ENCODE data around the gene RABAC1. TPM values are rescaled to one million over a fixed set of nuclear protein-coding genes. Genes with fewer than 3 reads are reported as not detected.

Gene RABAC1
- total RNA-seq, 1 experiment from 2014 or later = 137 TPM

- in situ Hi-C loops (cut with HindIII; ENCODE audit: low pct_unique_long_range_greater_than_20kb, low sequenced_read_pairs) = no loop called here
These were observed 45.3 kb downstream of the RABAC1 start for GRCh38 chr19:41913538-41914423.

GRCh38 chr19:41912899-41913537 lies 46.1 kb downstream of the RABAC1 start:
- DNase-seq (ENCODE audit: low read depth, low spot score) = no peak
- in situ Hi-C loops (cut with HindIII; ENCODE audit: low pct_unique_long_range_greater_than_20kb, low sequenced_read_pairs) = no loop called here

More at GRCh38 chr19:41913538-41914423, 45.3 kb downstream of the RABAC1 start:
- no peak for DNase-seq (ENCODE audit: low read depth, low spot score)

GRCh38 chr19:41911889-41912731 lies 47.0 kb downstream of the RABAC1 start:
- in situ Hi-C loops (cut with HindIII; ENCODE audit: low pct_unique_long_range_greater_than_20kb, low sequenced_read_pairs) = no loop called here
- DNase-seq (ENCODE audit: low read depth, low spot score) = no peak

DNA sequence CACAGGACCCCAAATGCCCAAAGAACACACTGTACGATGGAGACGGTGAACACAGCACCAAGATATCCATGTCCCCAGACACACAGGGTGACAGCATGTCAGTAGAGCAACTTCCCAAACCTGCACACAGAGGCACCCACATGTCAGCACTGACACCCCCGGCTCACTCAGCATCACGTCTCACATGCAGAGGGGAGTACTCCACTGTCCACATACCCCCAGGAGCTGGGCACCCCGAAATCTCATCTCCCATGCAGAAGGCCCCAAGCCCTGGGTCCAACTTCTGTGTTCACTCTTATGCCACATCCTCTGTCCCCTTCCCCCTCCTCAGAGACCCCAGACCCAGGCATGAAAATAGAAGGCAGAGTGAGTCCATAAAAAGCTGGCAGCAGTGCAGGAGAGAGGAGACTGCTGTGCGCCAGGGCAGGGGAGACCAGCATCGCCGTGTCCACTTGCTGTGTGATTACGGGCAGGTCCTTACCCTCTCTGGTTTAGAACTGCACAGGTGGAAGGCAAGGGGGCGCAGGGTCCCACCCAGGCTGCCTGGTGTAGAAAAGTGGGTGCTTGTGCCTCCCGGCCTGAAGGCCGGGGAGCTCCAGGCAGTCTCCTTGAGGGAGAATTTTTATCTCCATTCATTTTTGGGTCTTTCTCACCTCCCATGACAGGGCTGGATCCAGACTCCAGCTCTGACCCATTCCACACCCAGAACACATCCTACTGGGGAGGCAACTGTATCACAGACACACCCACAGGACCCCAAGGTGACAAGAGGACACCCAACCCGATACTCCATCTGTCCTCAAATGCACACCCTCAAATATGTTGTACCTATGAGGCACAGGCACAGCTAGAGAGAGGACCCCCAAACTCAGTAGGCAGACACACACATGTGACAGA lies 47.9 kb downstream of the RABAC1 start:
- no peak for DNase-seq (ENCODE audit: low read depth, low spot score)
- in situ Hi-C loops (cut with HindIII; ENCODE audit: low pct_unique_long_range_greater_than_20kb, low sequenced_read_pairs) = no loop called here

DNA sequence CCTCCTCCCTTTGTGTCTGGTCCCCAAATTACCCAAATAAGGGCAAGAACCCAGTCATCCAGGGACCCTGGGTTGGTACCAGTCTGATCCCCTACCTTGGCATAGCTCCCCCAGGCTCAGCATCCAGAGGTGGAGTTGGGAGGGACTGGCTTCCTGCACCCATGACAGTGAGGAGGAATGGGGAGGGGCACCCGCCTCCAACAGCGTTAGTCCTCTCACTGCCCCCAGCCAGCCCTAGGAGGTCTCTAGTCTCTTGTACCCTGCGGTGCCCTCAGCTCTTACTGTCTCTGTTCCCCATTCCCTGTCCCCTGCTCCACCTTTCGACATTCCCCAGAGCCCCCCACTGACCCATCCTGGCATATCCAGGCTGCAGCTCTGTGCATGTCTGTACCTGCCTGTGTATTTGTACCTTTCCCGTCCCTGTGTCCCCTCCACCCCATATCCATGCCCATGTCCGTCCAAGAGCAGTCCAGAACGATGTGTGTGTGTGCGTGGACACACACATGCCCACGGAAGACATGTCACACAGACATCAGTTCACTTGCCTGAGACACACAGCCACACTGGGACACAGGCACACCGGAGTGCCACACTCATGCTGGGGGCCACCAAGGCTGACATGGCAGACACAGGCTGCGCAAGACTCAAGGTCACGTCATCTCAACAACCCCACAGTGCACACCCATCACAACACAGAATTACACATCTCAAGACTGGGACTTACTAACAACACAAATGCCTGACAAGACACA lies 48.7 kb downstream of the RABAC1 start:
- DNase-seq (ENCODE audit: low read depth, low spot score) = no peak
- in situ Hi-C loops (cut with HindIII; ENCODE audit: low pct_unique_long_range_greater_than_20kb, low sequenced_read_pairs) = no loop called here

DNA sequence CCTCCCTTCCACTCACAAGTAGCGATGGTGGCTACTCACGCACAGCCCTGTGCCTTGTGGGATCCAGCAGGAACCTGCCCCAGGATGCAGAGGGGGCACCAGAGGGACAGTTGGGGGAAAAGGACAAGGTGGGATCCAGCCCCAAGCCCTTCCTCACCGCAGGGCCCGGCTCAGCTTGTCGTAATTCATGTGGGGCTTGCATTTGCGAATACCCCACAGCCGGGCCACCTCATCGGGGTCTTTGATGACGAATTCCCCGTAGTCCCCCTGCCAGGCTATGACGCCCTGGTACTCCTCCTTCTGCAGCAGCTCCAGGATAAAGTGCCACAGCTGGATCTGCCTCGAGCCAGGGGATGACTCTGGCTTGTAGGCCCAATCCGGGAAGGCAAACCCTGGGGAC lies 49.4 kb downstream of the RABAC1 start:
- DNase-seq (ENCODE audit: low read depth, low spot score) = no peak
- in situ Hi-C loops (cut with HindIII; ENCODE audit: low pct_unique_long_range_greater_than_20kb, low sequenced_read_pairs) = no loop called here

DNA sequence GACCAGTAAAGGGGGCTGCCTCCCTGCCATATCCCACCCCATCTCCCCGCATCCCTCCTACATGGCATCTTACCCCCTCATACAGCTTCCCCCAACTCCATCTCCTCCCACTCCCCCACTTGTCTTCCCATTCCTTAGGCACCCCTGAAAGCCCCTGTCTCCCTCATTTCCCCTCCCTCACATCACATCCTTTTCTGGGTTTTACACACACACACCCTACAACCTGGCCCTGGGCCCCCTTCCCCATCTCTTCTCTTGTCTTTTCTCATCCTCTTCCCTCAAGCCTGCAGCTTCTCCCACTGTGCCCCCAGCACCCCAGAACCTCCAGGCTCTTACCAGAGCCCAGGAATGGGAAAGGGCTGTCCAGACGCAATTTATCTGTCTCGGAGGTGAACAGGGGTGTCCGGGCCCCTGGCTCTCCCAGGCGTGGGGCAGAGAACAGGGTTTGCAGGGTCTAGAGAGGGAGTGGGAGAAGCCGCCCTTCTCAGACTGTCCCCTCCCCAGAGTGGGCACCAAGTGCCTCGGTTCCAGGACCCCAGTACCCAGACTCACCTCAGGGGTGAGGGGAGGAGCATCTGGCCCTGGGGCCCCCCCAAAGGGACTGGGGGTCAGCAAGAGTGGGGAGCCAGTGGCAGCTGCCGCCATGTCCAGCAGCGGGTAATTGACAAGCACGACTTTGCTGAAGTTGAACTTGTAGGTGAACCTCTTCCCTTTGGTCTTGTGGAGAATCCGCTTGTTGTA lies 50.2 kb downstream of the RABAC1 start:
- no peak for DNase-seq (ENCODE audit: low read depth, low spot score)
- in situ Hi-C loops (cut with HindIII; ENCODE audit: low pct_unique_long_range_greater_than_20kb, low sequenced_read_pairs) = no loop called here

- in situ Hi-C loops (cut with HindIII; ENCODE audit: low pct_unique_long_range_greater_than_20kb, low sequenced_read_pairs) = no loop called here
These were observed 51.0 kb downstream of the RABAC1 start for GRCh38 chr19:41907994-41908615.

DNA sequence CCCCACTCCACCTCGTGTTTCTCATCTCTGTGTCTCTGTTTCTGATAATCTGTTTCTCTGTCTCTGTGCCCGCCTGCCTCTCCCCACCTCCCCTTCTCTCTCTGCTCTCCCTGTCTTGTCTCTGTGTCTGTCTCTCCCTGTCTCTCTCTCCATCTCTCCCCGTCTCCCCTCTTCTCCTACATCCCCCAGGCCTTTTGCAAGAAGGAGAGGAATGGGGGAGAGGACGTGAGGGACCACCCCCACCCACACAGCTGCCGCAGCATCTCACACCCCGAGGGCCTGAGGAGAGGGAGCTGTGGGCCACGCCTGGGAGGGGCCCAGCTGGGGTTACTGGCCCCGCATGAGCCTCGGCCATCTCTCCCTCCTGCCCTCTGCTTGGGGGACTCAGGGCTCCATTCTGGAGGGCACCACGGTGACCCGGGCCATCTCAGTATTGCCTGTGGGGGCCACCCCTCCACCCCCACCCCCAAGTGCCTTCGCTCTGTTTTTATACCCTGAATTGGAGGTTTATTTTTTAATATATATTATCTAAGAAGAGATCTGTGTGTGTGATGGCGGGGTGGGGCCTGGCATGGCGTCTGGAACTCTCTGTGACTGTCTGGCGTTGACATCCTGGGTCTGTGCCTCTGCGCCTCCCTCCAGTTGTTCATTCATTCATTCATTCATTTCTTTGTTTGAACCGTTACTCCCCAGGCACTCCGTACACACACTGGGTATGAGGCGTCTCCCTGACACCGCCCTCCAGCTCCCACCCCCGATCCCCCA lies 52.0 kb downstream of the RABAC1 start:
- in situ Hi-C loops (cut with HindIII; ENCODE audit: low pct_unique_long_range_greater_than_20kb, low sequenced_read_pairs) = no loop called here
- no peak for DNase-seq (ENCODE audit: low read depth, low spot score)

More at GRCh38 chr19:41907994-41908615, 51.0 kb downstream of the RABAC1 start:
- DNase-seq (ENCODE audit: low read depth, low spot score) = no peak

Other genes starting within 250 kb of the RABAC1 start
- gene CEACAM6, start 203.8 kb downstream of the RABAC1 start, total RNA-seq (2014; rRNA removed; shearing (Covaris generic)) = 0.13 TPM in 1 of 2 replicates, not detected in the other
- gene CEACAM3, start 162.7 kb downstream of the RABAC1 start, total RNA-seq (2014; rRNA removed; shearing (Covaris generic)) = not detected in 2 replicates
- gene LYPD4, start 114.6 kb downstream of the RABAC1 start, total RNA-seq (2014; rRNA removed; shearing (Covaris generic)) = not detected in 2 replicates
- not detected in 2 replicates for gene DMRTC2, start 114.3 kb downstream of the RABAC1 start, total RNA-seq (2014; rRNA removed; shearing (Covaris generic))
- gene RPS19, start 99.1 kb downstream of the RABAC1 start, total RNA-seq (2014; rRNA removed; shearing (Covaris generic)) = 1,776 and 1,861 TPM in 2 replicates
- 0.11 and 0.37 TPM in 2 replicates for gene CD79A, start 82.0 kb downstream of the RABAC1 start, total RNA-seq (2014; rRNA removed; shearing (Covaris generic))
- 18.9 and 24.9 TPM in 2 replicates for gene ARHGEF1, start 76.1 kb downstream of the RABAC1 start, total RNA-seq (2014; rRNA removed; shearing (Covaris generic))
- not detected in 2 replicates for gene ERFL, start 30.9 kb downstream of the RABAC1 start, total RNA-seq (2014; rRNA removed; shearing (Covaris generic))
- gene ATP1A3, start 34.9 kb upstream of the RABAC1 start, total RNA-seq (2014; rRNA removed; shearing (Covaris generic)) = 1.2 and 2.7 TPM in 2 replicates
- not detected in 2 replicates for gene GRIK5, start 110.9 kb upstream of the RABAC1 start, total RNA-seq (2014; rRNA removed; shearing (Covaris generic))
- 11.9 and 13.8 TPM in 2 replicates for gene ZNF574, start 116.8 kb upstream of the RABAC1 start, total RNA-seq (2014; rRNA removed; shearing (Covaris generic))
- not detected in 2 replicates for gene POU2F2, start 173.1 kb upstream of the RABAC1 start, total RNA-seq (2014; rRNA removed; shearing (Covaris generic))

All from SK-MEL-5 (cell line).